ENCODE data around the gene HADHB.
A peak's percentile ranks its signal among the peaks of the same experiment; 100 is the strongest.

HADHB gene

DNA sequence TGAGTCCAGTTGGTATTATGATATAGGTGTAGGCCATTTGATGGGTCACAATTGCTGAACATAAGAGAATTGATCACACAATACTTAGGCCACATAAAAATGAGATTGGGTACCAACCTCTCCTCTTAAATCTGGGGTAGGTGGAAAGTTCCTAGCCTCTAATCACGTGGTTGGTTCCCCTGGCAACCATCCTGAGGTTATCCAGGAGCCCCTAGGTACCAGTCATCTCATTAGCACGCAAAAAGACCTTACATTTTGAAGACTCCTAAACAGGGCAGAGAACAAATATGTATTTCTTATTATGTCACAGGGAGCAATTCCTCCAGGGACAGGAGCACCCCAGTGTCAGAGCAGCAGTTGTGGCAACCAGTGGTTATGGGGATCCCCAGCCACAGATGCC is 88.6 kb downstream of the HADHB start:
- H3K27me3 ChIP-seq: no peaks in the 10 kb centered on the region
- H3K9me3 ChIP-seq: no peaks in the 10 kb centered on the region
- H3K36me3 ChIP-seq: no peaks in the 10 kb centered on the region
- DNase-seq: peak; percentile 47
- no peak for TF ChIP-seq CTCF (IDR thresholded peaks at IDR 0.05; ENCODE audit: low read depth, low read length)
- H3K4me3 ChIP-seq (ENCODE audit: low read depth, low read length): no peak overlapping the region
- H3K4me1 ChIP-seq: no peaks in the 10 kb centered on the region

GRCh38 chr2:26335231-26335630 is 90.5 kb downstream of the HADHB start:
- H3K4me3 ChIP-seq (ENCODE audit: low read depth, low read length): no peak overlapping the region
- no peaks in the 10 kb centered on the region for H3K27me3 ChIP-seq
- H3K9me3 ChIP-seq: no peaks in the 10 kb centered on the region
- TF ChIP-seq CTCF (IDR thresholded peaks at IDR 0.05; ENCODE audit: low read depth, low read length): no peak
- no peaks in the 10 kb centered on the region for H3K4me1 ChIP-seq
- H3K36me3 ChIP-seq: no peaks in the 10 kb centered on the region
- no peak for DNase-seq

GRCh38 chr2:26336719-26337118 is 92.0 kb downstream of the HADHB start:
- H3K4me3 ChIP-seq (ENCODE audit: low read depth, low read length): no peak overlapping the region
- no peaks in the 10 kb centered on the region for H3K4me1 ChIP-seq
- no peak for DNase-seq
- H3K9me3 ChIP-seq: no peaks in the 10 kb centered on the region
- TF ChIP-seq CTCF (IDR thresholded peaks at IDR 0.05; ENCODE audit: low read depth, low read length): no peak
- H3K27me3 ChIP-seq: no peaks in the 10 kb centered on the region
- H3K36me3 ChIP-seq: no peaks in the 10 kb centered on the region

GRCh38 chr2:26337298-26337697 is 92.6 kb downstream of the HADHB start:
- H3K4me3 ChIP-seq (ENCODE audit: low read depth, low read length): no peak overlapping the region
- H3K36me3 ChIP-seq: no peaks in the 10 kb centered on the region
- no peaks in the 10 kb centered on the region for H3K4me1 ChIP-seq
- DNase-seq: no peak
- H3K9me3 ChIP-seq: no peaks in the 10 kb centered on the region
- no peak for TF ChIP-seq CTCF (IDR thresholded peaks at IDR 0.05; ENCODE audit: low read depth, low read length)
- no peaks in the 10 kb centered on the region for H3K27me3 ChIP-seq
